ENCODE data around the gene GASK1A.

GASK1A gene

DNA sequence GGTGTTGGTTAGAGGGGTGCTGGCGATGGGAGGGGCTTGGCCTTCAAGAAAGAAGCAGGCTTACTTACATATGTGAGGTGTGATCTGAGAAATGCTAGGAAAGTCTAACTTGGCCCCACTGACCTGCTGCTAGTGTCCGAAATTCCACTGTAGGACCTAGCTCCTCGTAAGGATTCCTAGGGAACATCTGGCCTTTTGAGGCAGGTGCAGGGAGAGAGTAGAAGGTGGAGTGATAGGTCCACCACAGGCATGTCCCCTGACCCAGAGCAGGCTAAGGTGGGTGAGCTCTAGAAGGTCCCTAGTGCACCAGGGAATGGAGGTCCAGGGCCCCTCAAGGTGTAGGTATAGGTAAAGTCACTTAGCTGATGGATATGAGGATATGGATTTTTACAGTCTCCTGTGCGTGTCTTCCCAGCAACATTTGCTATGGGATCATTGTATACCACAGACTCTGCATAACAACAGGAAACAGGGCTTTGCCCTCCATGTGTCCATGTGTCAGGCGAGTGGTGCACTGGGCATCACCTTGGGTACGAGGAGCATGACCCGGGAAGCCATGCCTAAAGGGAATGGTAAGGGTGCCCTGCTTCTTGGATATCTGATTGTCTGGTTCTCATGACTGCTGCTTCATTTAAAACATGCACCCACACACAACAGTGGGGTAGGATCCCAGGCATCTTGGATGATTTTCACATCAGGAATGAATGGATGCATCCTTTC lies 94.2 kb downstream of the GASK1A start:
- no peak overlapping the region for H3K4me2 ChIP-seq (ENCODE audit: low read length)
- H2AFZ ChIP-seq = no peak overlapping the region
- H3K9me3 ChIP-seq (ENCODE audit: control insufficient read depth, low read length) = no peaks in the 10 kb centered on the region
- no peak overlapping the region for H3K4me3 ChIP-seq (ENCODE audit: low read depth, low read length)
- TF ChIP-seq, protein P1, sequence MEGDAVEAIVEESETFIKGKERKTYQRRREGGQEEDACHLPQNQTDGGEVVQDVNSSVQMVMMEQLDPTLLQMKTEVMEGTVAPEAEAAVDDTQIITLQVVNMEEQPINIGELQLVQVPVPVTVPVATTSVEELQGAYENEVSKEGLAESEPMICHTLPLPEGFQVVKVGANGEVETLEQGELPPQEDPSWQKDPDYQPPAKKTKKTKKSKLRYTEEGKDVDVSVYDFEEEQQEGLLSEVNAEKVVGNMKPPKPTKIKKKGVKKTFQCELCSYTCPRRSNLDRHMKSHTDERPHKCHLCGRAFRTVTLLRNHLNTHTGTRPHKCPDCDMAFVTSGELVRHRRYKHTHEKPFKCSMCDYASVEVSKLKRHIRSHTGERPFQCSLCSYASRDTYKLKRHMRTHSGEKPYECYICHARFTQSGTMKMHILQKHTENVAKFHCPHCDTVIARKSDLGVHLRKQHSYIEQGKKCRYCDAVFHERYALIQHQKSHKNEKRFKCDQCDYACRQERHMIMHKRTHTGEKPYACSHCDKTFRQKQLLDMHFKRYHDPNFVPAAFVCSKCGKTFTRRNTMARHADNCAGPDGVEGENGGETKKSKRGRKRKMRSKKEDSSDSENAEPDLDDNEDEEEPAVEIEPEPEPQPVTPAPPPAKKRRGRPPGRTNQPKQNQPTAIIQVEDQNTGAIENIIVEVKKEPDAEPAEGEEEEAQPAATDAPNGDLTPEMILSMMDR (IDR thresholded peaks at IDR 0.05) = no peak
- no peaks in the 10 kb centered on the region for H3K36me3 ChIP-seq (ENCODE audit: control insufficient read depth, insufficient read depth, low read length)
- H3K27me3 ChIP-seq (ENCODE audit: control insufficient read depth, insufficient read depth, low read length) = no peaks in the 10 kb centered on the region
- no peak overlapping the region for H3K27ac ChIP-seq
- no peak overlapping the region for H3K9ac ChIP-seq
- H3K79me2 ChIP-seq = no peaks in the 10 kb centered on the region
- H3K4me1 ChIP-seq = no peaks in the 10 kb centered on the region

DNA sequence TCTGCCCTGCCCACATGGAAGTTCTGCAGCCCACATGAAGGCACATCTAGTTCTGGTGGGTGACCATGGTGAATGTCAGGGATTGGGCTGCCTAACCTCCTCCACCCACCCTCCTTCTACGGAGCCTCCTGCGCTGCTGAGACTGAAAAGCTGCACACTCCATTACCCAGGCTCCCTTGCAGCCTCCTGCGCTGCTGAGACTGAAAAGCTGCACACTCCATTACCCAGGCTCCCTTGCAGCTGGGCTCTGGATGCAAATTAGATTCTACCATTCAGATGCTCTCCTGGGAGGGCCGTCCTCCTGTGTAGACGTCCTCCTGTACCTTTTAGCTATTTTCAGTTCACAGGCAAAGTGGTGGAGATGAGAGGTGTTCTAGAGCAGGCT lies 94.7 kb downstream of the GASK1A start:
- no peaks in the 10 kb centered on the region for H3K4me1 ChIP-seq
- H3K9ac ChIP-seq = no peak overlapping the region
- no peaks in the 10 kb centered on the region for H3K79me2 ChIP-seq
- H3K4me2 ChIP-seq (ENCODE audit: low read length) = no peak overlapping the region
- no peaks in the 10 kb centered on the region for H3K36me3 ChIP-seq (ENCODE audit: control insufficient read depth, insufficient read depth, low read length)
- no peak overlapping the region for H3K4me3 ChIP-seq (ENCODE audit: low read depth, low read length)
- TF ChIP-seq, protein P1 (IDR thresholded peaks at IDR 0.05) = no peak
- no peak overlapping the region for H3K27ac ChIP-seq
- no peaks in the 10 kb centered on the region for H3K9me3 ChIP-seq (ENCODE audit: control insufficient read depth, low read length)
- no peak overlapping the region for H2AFZ ChIP-seq
- H3K27me3 ChIP-seq (ENCODE audit: control insufficient read depth, insufficient read depth, low read length) = no peaks in the 10 kb centered on the region

GRCh38 chr3:43074482-43074881 lies 95.4 kb downstream of the GASK1A start:
- Histone ChIP-seq H2AFZ (no peak overlapping the region), H3K79me2 (no peaks in the 10 kb centered on the region), H3K4me1 (no peaks in the 10 kb centered on the region), H3K9me3 (ENCODE audit: control insufficient read depth, low read length) (no peaks in the 10 kb centered on the region), H3K27ac (no peak overlapping the region), H3K27me3 (ENCODE audit: control insufficient read depth, insufficient read depth, low read length) (no peaks in the 10 kb centered on the region), H3K4me2 (ENCODE audit: low read length) (no peak overlapping the region), H3K4me3 (ENCODE audit: low read depth, low read length) (no peak overlapping the region), H3K36me3 (ENCODE audit: control insufficient read depth, insufficient read depth, low read length) (no peaks in the 10 kb centered on the region), H3K9ac (no peak overlapping the region)
- TF ChIP-seq, protein P1 (IDR thresholded peaks at IDR 0.05) = no peak

- Histone ChIP-seq H3K9ac (no peak overlapping the region), H3K4me2 (ENCODE audit: low read length) (no peak overlapping the region), H3K4me1 (no peaks in the 10 kb centered on the region), H3K36me3 (ENCODE audit: control insufficient read depth, insufficient read depth, low read length) (no peaks in the 10 kb centered on the region), H3K27me3 (ENCODE audit: control insufficient read depth, insufficient read depth, low read length) (no peaks in the 10 kb centered on the region), H3K4me3 (ENCODE audit: low read depth, low read length) (no peak overlapping the region), H3K79me2 (no peaks in the 10 kb centered on the region), H3K9me3 (ENCODE audit: control insufficient read depth, low read length) (no peaks in the 10 kb centered on the region), H2AFZ (no peak overlapping the region), H3K27ac (no peak overlapping the region)
- TF ChIP-seq, protein P1 (IDR thresholded peaks at IDR 0.05) = no peak
Measured at GRCh38 chr3:43074901-43075689, 96.0 kb downstream of the GASK1A start.

Measured in parathyroid adenoma (tissue), 2 donors.